Umbilical cord (tissue), 2 donors: ENCODE data around the gene GSDMA. TPM values are rescaled to one million over a fixed set of nuclear protein-coding genes. Genes with fewer than 3 reads are reported as not detected.
"Not testable (repeated sequence)": the region's sequence is repeated elsewhere in the genome, so short reads cannot be mapped to it uniquely, and the experiment has no call there.

Experiments used
- DNase-seq: peaks from one replicate; pipeline ENCODE4 v3.0.0-alpha.2; 2015; ENCODE audit warnings: low spot score
- total RNA-seq: library from RNA; depleted of rRNA; stranded (reverse); fragments of >200 nt; gene quantifications from one replicate; pipeline ENCODE4 v1.2.3, GENCODE V29; 2014; ENCODE audit warnings: low replicate concordance; ENCODE audit not compliant: insufficient read depth

GSDMA gene
- total RNA-seq, 1 donor from 2014 or later, result 1.7 TPM

DNA sequence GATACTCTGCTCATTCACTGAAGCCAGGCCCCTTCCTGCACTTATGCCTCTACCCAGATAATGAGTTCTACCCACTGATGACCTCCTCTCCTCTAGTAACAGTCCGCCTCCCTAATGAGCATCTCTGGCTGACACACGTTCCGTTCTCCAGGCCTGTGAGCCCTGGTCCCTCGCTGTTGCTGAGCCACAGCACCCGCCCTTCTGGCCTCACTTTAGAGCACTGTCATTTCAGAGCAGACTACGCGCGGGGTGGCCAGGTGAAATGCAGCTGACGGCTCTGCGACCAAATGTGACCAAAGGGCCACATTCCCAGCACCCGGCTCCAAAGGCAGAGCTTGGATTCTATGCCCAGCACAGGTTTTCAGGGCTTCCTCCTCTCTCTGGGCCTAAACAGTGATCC is 31.6 kb downstream of the GSDMA start:
- no peak for DNase-seq

GRCh38 chr17:39995438-39995837 is 32.6 kb downstream of the GSDMA start:
- no peak for DNase-seq

GRCh38 chr17:39996162-39996561 is 33.4 kb downstream of the GSDMA start:
- DNase-seq, result peak; percentile 59

- no peak for DNase-seq
These were observed 34.0 kb downstream of the GSDMA start for GRCh38 chr17:39996800-39997199.

DNA sequence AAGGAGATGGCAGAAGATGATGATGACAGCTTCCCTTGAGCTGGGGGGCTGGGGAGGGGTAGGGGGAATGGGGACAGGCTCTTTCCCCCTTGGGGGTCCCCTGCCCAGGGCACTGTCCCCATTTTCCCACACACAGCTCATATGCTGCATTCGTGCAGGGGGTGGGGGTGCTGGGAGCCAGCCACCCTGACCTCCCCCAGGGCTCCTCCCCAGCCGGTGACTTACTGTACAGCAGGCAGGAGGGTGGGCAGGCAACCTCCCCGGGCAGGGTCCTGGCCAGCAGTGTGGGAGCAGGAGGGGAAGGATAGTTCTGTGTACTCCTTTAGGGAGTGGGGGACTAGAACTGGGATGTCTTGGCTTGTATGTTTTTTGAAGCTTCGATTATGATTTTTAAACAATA is 34.7 kb downstream of the GSDMA start:
- DNase-seq, result no peak

- no peak for DNase-seq
These were observed 36.3 kb downstream of the GSDMA start for GRCh38 chr17:39999067-39999466.

GRCh38 chr17:40000161-40000560 is 37.4 kb downstream of the GSDMA start:
- DNase-seq, result no peak

DNA sequence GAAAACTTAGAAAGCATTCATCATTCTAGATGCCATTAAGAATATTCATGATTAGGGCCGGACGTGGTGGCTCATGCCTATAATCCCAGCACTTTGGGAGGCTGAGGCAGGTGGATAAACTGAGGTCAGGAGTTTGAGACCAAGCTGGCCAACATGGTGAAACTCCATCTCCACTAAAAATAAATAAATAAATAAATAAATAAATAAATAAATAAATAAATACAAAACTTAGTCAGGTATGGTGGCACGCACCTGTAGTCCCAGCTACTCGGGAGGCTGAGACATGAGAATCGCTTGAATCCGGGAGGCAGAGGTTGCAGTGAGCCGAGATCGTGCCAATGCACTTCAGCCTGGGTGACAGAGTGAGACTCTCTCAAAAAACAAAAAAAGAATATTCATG is 38.5 kb downstream of the GSDMA start:
- not testable (repeated sequence) for DNase-seq

DNA sequence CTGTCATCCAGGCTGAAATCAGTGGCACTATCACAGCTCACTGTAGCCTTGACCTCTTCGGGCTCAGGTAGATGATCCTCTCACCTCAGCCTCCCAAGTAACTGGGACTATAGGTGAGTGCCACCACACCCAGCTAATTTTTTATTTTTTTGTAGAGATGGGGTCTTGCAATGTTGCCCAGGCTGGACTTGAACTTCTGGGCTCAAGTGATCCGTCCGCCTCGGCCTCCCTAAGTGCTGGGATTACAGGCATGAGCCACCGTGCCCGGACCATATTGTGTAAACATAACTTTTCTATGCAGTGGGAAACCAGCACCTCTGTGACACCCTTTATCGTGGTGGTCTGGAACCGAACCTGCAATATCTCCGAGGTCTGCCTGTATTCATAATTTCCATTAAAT is 41.3 kb downstream of the GSDMA start:
- DNase-seq, result no peak

DNA sequence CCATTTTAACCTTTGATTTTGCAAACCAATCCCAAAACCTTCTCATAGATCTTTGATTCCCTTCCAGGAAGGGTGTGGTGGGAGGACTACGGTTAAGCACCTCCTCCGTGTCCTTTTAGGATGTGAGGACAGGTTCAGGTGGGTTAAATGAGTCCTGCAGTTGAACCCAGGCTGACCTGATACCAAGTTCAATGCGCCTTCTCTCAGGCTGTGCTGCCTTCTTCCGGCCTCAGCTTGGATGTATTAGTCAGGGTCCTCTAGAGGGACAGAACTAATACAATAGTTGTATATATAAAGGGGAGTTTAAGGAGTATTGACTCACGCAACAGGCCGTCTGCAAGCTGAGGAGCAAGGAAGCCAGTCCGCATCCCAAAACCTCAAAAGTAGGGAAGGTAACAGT is 41.9 kb downstream of the GSDMA start:
- DNase-seq, result no peak

- no peak for DNase-seq
These were observed 42.7 kb downstream of the GSDMA start for GRCh38 chr17:40005520-40005919.

DNA sequence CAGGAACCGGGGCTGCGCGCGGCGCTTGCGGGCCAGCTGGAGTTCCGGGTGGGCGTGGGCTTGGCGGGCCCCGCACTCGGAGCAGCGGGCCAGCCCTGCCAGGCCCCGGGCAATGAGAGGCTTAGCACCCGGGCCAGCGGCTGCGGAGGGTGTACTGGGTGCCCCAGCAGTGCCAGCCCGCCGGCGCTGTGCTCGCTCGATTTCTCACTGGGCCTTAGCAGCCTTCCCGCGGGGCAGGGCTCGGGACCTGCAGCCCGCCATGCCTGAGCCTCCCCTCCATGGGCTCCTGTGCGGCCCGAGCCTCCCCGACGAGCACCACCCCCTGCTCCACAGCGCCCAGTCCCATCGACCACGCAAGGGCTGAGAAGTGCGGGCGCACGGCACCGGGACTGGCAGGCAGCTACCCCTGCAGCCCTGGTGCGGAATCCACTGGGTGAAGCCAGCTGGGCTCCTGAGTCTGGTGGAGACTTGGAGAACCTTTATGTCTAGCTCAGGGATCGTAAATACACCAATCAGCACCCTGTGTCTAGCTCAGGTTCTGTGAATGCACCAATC is 48.2 kb downstream of the GSDMA start:
- not testable (repeated sequence) for DNase-seq

DNA sequence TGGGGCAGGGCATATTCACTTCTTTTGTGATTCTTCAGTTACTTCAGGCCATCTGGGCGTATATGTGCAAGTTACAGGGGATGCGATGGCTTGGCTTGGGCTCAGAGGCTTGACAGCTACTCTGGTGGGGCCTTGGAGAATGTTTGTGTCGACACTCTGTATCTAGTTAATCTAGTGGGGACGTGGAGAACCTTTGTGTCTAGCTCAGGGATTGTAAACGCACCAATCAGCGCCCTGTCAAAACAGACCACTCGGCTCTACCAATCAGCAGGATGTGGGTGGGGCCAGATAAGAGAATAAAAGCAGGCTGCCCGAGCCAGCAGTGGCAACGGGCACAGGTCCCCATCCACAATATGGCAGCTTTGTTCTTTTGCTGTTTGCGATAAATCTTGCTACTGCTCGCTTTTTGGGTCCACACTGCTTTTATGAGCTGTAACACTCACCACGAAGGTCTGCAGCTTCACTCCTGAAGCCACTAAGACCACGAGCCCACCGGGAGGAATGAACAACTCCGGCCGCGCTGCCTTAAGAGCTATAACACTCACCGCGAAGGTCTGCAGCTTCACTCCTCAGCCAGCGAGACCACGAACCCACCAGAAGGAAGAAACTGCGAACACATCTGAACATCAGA is 49.3 kb downstream of the GSDMA start:
- not testable (repeated sequence) for DNase-seq

- DNase-seq, result peak; percentile 56
These were observed 51.7 kb downstream of the GSDMA start for GRCh38 chr17:40014375-40014980.

- peak; percentile 27 for DNase-seq
These were observed 52.5 kb downstream of the GSDMA start, which contains the start of gene CSF3 for GRCh38 chr17:40015005-40015997. CSF3 (plus strand) TSS chr17:40015440; CDS start chr17:40015475, 35 bp downstream.

GRCh38 chr17:40015998-40016985 is 53.5 kb downstream of the GSDMA start:
- DNase-seq, result no peak

- DNase-seq, result no peak
These were observed 54.7 kb downstream of the GSDMA start for GRCh38 chr17:40017422-40018080.

DNA sequence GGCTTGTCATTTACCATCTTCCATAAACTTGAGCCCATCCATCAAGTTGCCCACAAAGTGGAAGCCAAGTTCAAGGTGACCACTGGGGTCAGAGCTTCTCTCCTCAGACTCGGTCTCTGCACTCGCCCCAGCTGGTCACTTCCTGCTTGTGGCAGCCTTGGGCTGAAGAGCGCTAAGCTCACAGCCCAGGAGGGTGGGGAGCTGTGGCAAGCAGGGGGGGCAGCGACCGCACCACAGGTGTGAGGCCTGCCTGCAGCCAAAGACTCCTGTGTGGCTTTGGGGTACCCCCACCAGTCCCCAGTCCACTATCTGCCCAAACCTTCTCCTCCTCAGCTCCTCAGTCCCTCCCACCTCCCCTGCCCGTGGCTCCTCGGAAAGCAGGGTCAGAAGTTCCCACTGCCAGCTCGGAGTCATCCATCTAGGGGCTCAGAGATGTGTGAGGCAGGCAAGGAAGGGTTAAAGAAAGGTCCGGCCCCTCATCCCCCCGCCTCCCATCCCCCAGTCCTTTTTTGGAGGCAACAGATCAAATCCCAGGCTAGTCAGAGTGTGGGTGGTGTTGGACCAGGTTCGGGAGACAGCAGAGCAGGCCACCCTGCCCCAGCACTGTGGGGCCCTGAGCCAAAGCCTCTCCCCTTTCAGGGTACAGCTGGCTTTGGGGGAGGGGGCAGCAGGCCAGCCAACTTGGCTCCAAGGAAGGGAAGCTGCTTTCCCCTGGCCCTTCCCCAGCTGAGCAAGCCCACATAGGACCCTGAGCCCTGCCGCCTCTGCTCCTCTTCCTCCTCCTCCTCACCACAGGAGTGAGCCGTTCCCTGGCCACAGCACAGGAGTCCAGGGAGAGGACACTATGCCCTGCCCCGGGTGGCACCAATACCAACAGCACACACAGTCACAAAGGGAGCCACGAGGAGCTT is 55.7 kb downstream of the GSDMA start:
- peak; percentile 71 for DNase-seq
